ENCODE data around the gene PDGFRA. TPM values are rescaled to one million over a fixed set of nuclear protein-coding genes. Genes with fewer than 3 reads are reported as not detected.

PDGFRA gene
- total RNA-seq, 2 experiments from 2014 or later = not detected

- peaks cover 53% of the 10 kb centered on the region for H3K4me1 ChIP-seq (ENCODE audit: insufficient read depth, low read length)
- H3K27ac Mint-ChIP-seq = no peak overlapping the region
- intact Hi-C loops (cut with DNase I, micrococcal nuclease) = no loop called here
- H3K27me3 Mint-ChIP-seq = peaks cover 85% of the 10 kb centered on the region
- peaks cover 78 to 87% of the 10 kb centered on the region in 2 experiments for H3K27me3 ChIP-seq (ENCODE audit: control insufficient read depth in 1 of 2, insufficient read depth in 2 of 2, low read length in 2 of 2)
- H3K36me3 Mint-ChIP-seq (ENCODE audit: low read depth) = no peaks in the 10 kb centered on the region
- no peak overlapping the region for H3K27ac ChIP-seq (ENCODE audit: low read depth in 1 of 2, low read length in 2 of 2)
- H3K4me3 ChIP-seq (ENCODE audit: low read length) = no peak overlapping the region
- H3K4me1 Mint-ChIP-seq (ENCODE audit: low read depth) = peaks cover 30% of the 10 kb centered on the region
- no peak for ATAC-seq (ENCODE audit: poor library complexity)
- no peaks in the 10 kb centered on the region for H3K36me3 ChIP-seq (ENCODE audit: insufficient read depth, low read length)
- ChIA-PET POLR2A (no interaction called here), CTCF (no interaction called here)
- peaks cover 0 to 34% of the 10 kb centered on the region in 2 experiments for H3K9me3 ChIP-seq (ENCODE audit: control insufficient read depth in 1 of 2, insufficient read depth in 1 of 2, low read length in 2 of 2)
- no peak for TF ChIP-seq CTCF (IDR thresholded peaks at IDR 0.05)
- DNase-seq = no peak
- H3K4me3 Mint-ChIP-seq = peak overlapping the region; percentile 11
- H3K9me3 Mint-ChIP-seq = no peaks in the 10 kb centered on the region
Observed at GRCh38 chr4:54228546-54228945, 547 bp upstream of the PDGFRA start.

- Histone ChIP-seq H3K36me3 (ENCODE audit: insufficient read depth, low read length) (no peaks in the 10 kb centered on the region), H3K9me3 (ENCODE audit: control insufficient read depth in 1 of 2, insufficient read depth in 1 of 2, low read length in 2 of 2) (peaks cover 0 to 34% of the 10 kb centered on the region in 2 experiments), H3K27ac (ENCODE audit: low read depth in 1 of 2, low read length in 2 of 2) (no peak overlapping the region), H3K4me3 (ENCODE audit: low read length) (no peak overlapping the region), H3K4me1 (ENCODE audit: insufficient read depth, low read length) (peaks cover 60% of the 10 kb centered on the region), H3K27me3 (ENCODE audit: control insufficient read depth in 1 of 2, insufficient read depth in 2 of 2, low read length in 2 of 2) (peaks cover 75 to 81% of the 10 kb centered on the region in 2 experiments)
- H3K27ac Mint-ChIP-seq = no peak overlapping the region
- POLR2A ChIA-PET = interaction anchor here (0.7 kb wide), 1 partner anchor 849 kb away, joined by 3 read pairs; no protein-coding TSS in a partner anchor
- no peaks in the 10 kb centered on the region for H3K36me3 Mint-ChIP-seq (ENCODE audit: low read depth)
- intact Hi-C loops (cut with DNase I, micrococcal nuclease) = loop anchor here in 1 of 2 experiments (10.0 kb wide), 1 partner anchor 1685 kb away; no protein-coding TSS in a partner anchor
- no peak overlapping the region for H3K4me3 Mint-ChIP-seq
- no peaks in the 10 kb centered on the region for H3K9me3 Mint-ChIP-seq
- DNase-seq (no peak), ATAC-seq (ENCODE audit: poor library complexity) (no peak)
- peaks cover 85% of the 10 kb centered on the region for H3K27me3 Mint-ChIP-seq
- peaks cover 43% of the 10 kb centered on the region for H3K4me1 Mint-ChIP-seq (ENCODE audit: low read depth)
- CTCF ChIA-PET = no interaction called here
- no peak for TF ChIP-seq CTCF (IDR thresholded peaks at IDR 0.05)
Observed at GRCh38 chr4:54229631-54230483, 764 bp downstream of the PDGFRA start.

- H3K4me1 Mint-ChIP-seq (ENCODE audit: low read depth) = peaks cover 38% of the 10 kb centered on the region
- Histone ChIP-seq H3K4me3 (ENCODE audit: low read length) (no peak overlapping the region), H3K4me1 (ENCODE audit: insufficient read depth, low read length) (peaks cover 57% of the 10 kb centered on the region), H3K27me3 (ENCODE audit: control insufficient read depth in 1 of 2, insufficient read depth in 2 of 2, low read length in 2 of 2) (peaks cover 66 to 72% of the 10 kb centered on the region in 2 experiments), H3K9me3 (ENCODE audit: control insufficient read depth in 1 of 2, insufficient read depth in 1 of 2, low read length in 2 of 2) (peaks cover 0 to 32% of the 10 kb centered on the region in 2 experiments), H3K27ac (ENCODE audit: low read depth in 1 of 2, low read length in 2 of 2) (no peak overlapping the region), H3K36me3 (ENCODE audit: insufficient read depth, low read length) (no peaks in the 10 kb centered on the region)
- no peak overlapping the region for H3K27ac Mint-ChIP-seq
- ATAC-seq (ENCODE audit: poor library complexity) (no peak), DNase-seq (no peak)
- intact Hi-C loops (cut with DNase I, micrococcal nuclease) = loop anchor here in 1 of 2 experiments (10.0 kb wide), 1 partner anchor 1686 kb away; no protein-coding TSS in a partner anchor
- H3K9me3 Mint-ChIP-seq = no peaks in the 10 kb centered on the region
- H3K27me3 Mint-ChIP-seq = peaks cover 85% of the 10 kb centered on the region
- no peaks in the 10 kb centered on the region for H3K36me3 Mint-ChIP-seq (ENCODE audit: low read depth)
- no peak for TF ChIP-seq CTCF (IDR thresholded peaks at IDR 0.05)
- POLR2A ChIA-PET = no interaction called here
- CTCF ChIA-PET = no interaction called here
- no peak overlapping the region for H3K4me3 Mint-ChIP-seq
Observed at GRCh38 chr4:54230484-54231418, 1.7 kb downstream of the PDGFRA start.

Measured in CD4-positive, alpha-beta T cell (primary cell).